Endothelial cell of umbilical vein (primary cell): ENCODE data around the gene RAPH1.

Experiments used
- EZH2 ChIP-seq: IDR thresholded peaks from 2 replicates; pipeline ENCODE4 v1.6.1; 2012; ENCODE audit warnings: borderline replicate concordance, low read depth, mild to moderate bottlenecking, moderate library complexity, low read length, inconsistent platforms; ENCODE audit not compliant: severe bottlenecking
- FOS ChIP-seq: IDR thresholded peaks from 2 replicates; pipeline ENCODE4 v1.6.1; 2011; ENCODE audit warnings: mild to moderate bottlenecking, low read length, moderate library complexity, borderline replicate concordance; ENCODE audit not compliant: insufficient read depth
- MAX ChIP-seq: IDR thresholded peaks from 2 replicates; pipeline ENCODE4 v1.6.1; 2011; ENCODE audit not compliant: insufficient read depth, insufficient read length
- MYC ChIP-seq: IDR thresholded peaks from one replicate; pipeline ENCODE4 v1.6.1; 2011; ENCODE audit warnings: mild to moderate bottlenecking, low read depth, low read length
- POLR2A ChIP-seq: IDR thresholded peaks from 2 replicates; pipeline ENCODE4 v1.6.1; 2012; ENCODE audit warnings: low read depth, mild to moderate bottlenecking, control low read depth, low read length
- POLR2AphosphoS5 ChIP-seq: IDR thresholded peaks from 2 replicates; pipeline ENCODE4 v1.6.1; 2012; ENCODE audit warnings: low read depth, mild to moderate bottlenecking, control low read depth, low read length, moderate library complexity; ENCODE audit not compliant: insufficient read depth
- TF ChIP-seq, protein P1 (sequence below), 2 donors: IDR thresholded peaks; 1 replicate in 1 of 2; 2 replicates in 1 of 2; pipeline ENCODE4 v1.5.1; 2011; ENCODE audit warnings: low read length in 2 of 2, mild to moderate bottlenecking in 2 of 2, moderate library complexity in 2 of 2, control low read depth in 1 of 2, inconsistent platforms in 1 of 2, low read depth in 1 of 2; ENCODE audit not compliant: insufficient read depth in 1 of 2; ENCODE audit errors: extremely low read depth in 1 of 2

- TF ChIP-seq, protein P1, sequence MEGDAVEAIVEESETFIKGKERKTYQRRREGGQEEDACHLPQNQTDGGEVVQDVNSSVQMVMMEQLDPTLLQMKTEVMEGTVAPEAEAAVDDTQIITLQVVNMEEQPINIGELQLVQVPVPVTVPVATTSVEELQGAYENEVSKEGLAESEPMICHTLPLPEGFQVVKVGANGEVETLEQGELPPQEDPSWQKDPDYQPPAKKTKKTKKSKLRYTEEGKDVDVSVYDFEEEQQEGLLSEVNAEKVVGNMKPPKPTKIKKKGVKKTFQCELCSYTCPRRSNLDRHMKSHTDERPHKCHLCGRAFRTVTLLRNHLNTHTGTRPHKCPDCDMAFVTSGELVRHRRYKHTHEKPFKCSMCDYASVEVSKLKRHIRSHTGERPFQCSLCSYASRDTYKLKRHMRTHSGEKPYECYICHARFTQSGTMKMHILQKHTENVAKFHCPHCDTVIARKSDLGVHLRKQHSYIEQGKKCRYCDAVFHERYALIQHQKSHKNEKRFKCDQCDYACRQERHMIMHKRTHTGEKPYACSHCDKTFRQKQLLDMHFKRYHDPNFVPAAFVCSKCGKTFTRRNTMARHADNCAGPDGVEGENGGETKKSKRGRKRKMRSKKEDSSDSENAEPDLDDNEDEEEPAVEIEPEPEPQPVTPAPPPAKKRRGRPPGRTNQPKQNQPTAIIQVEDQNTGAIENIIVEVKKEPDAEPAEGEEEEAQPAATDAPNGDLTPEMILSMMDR (IDR thresholded peaks at IDR 0.05; ENCODE audit: extremely low read depth in 1 of 2, insufficient read depth in 1 of 2, low read depth in 1 of 2, low read length in 2 of 2), result no peak
- no peak for TF ChIP-seq POLR2A
- TF ChIP-seq EZH2, result no peak
- TF ChIP-seq POLR2AphosphoS5, result no peak
- TF ChIP-seq MAX, result no peak
- no peak for TF ChIP-seq MYC
- no peak for TF ChIP-seq FOS
Measured at GRCh38 chr2:203490391-203490790, 44.7 kb downstream of the RAPH1 start.
